Gastroesophageal sphincter (tissue), 4 donors: ENCODE data around the gene SH3RF2. TPM values are rescaled to one million over a fixed set of nuclear protein-coding genes. Genes with fewer than 3 reads are reported as not detected.
"Not testable (repeated sequence)": the region's sequence is repeated elsewhere in the genome, so short reads cannot be mapped to it uniquely, and the experiment has no call there.

Source experiments
- ATAC-seq: fragments of 150-250 bp; one replicate; pipeline ENCODE4 v1.9.1; 2016; ENCODE audit warnings: mild to moderate bottlenecking, moderate library complexity
- H3K27ac ChIP-seq, 4 donors: fragments of 200-600 bp; sonication (generic) in 3 of 4; 1 replicate in 3 of 4; 2 replicates in 1 of 4; pipeline ENCODE4 v1.5.1; 2016 to 2019
- H3K27me3 ChIP-seq: fragments of 200-600 bp; sonication (generic); one replicate; pipeline ENCODE4 v1.5.1; 2019
- H3K36me3 ChIP-seq, 2 donors: fragments of 200-600 bp; sonication (generic); one replicate each; pipeline ENCODE4 v1.5.1; 2019; ENCODE audit warnings: control low read depth in 1 of 2
- H3K4me1 ChIP-seq, 3 donors: fragments of 200-600 bp; sonication (generic); 1 replicate in 2 of 3; 2 replicates in 1 of 3; pipeline ENCODE4 v1.5.1; 2016 to 2019; ENCODE audit warnings: control low read depth in 2 of 3
- H3K4me3 ChIP-seq, 2 donors: fragments of 200-600 bp; sonication (generic); one replicate each; pipeline ENCODE4 v1.5.1; 2019; ENCODE audit warnings: mild to moderate bottlenecking in 1 of 2, moderate library complexity in 1 of 2
- H3K9me3 ChIP-seq, 3 donors: fragments of 200-600 bp; sonication (generic); one replicate each; pipeline ENCODE4 v1.5.1; 2017 to 2019; ENCODE audit warnings: control low read depth in 2 of 3
- CTCF ChIP-seq, 4 experiments: fragments of 200-600 bp in 2 of 4; fragments of 450-650 bp in 2 of 4; sonication (generic) in 1 of 4; IDR thresholded peaks; one replicate each; pipeline ENCODE4 v1.5.1; 2017 to 2019; ENCODE audit warnings: antibody characterized with exemption in 4 of 4, mild to moderate bottlenecking in 2 of 4, moderate library complexity in 2 of 4
- EP300 ChIP-seq: sonication (generic); formaldehyde crosslinking; IDR thresholded peaks from one replicate; pipeline ENCODE4 v1.6.1; 2017; ENCODE audit warnings: antibody characterized with exemption, mild to moderate bottlenecking
- POLR2A ChIP-seq, 2 donors: fragments of 450-650 bp; IDR thresholded peaks; one replicate each; pipeline ENCODE4 v1.6.1; 2017; ENCODE audit warnings: antibody characterized with exemption in 2 of 2, mild to moderate bottlenecking in 2 of 2, moderate library complexity in 1 of 2
- POLR2AphosphoS5 ChIP-seq: sonication (generic); formaldehyde crosslinking; IDR thresholded peaks from one replicate; pipeline ENCODE4 v1.6.1; 2017; ENCODE audit warnings: antibody characterized with exemption
- WGBS, 2 donors: methylation state at CpG; one replicate each; pipeline ENCODE4 v1.1.5; 2018; ENCODE audit warnings: low coverage in 1 of 2; 5-methylcytosine and 5-hydroxymethylcytosine counted together
- total RNA-seq, 4 donors: library from RNA; depleted of rRNA; stranded (reverse); fragments of >200 nt; gene quantifications; one replicate each; pipeline ENCODE4 v1.1.0, GENCODE V29; 2016

SH3RF2 gene
- total RNA-seq, 4 donors from 2014 or later: 0.27 to 5.2 (median 1.0) TPM

DNA sequence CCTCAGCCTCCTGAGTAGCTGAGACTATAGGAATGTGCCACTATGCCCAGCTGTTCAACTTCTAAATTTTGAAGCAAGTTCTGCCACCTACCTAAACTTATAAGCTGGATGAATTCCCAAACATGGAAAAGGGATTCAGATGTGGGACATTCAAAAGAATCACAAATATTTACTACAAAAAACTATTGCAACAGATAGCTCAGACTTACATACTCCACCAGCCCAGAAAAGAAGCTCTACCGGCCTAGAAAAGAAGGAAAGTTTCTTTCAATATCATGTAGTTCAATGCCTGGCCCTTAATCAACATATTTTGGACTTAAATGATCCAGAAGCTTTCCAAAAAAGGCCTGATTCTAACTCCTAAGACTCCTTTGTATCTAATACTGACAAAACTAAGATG lies 23.8 kb downstream of the SH3RF2 start:
- no peak for TF ChIP-seq EP300
- TF ChIP-seq POLR2A (IDR thresholded peaks at IDR 0.05): no peak
- no peak for TF ChIP-seq POLR2AphosphoS5
- TF ChIP-seq CTCF (IDR thresholded peaks at IDR 0.05): no peak
- no peak overlapping the region for H3K4me3 ChIP-seq
- H3K36me3 ChIP-seq: no peaks in the 10 kb centered on the region
- H3K9me3 ChIP-seq: no peaks in the 10 kb centered on the region
- no peaks in the 10 kb centered on the region for H3K4me1 ChIP-seq
- no peak overlapping the region for H3K27ac ChIP-seq
- no peak for ATAC-seq
- 33 to 50% methylated on average over 1 of the region's 1 CpG for WGBS, 2 donors
- no peaks in the 10 kb centered on the region for H3K27me3 ChIP-seq

- no peak for ATAC-seq
- H3K9me3 ChIP-seq: no peaks in the 10 kb centered on the region
- TF ChIP-seq POLR2AphosphoS5: no peak
- H3K27me3 ChIP-seq: no peaks in the 10 kb centered on the region
- H3K27ac ChIP-seq: no peak overlapping the region
- no peak overlapping the region for H3K4me3 ChIP-seq
- WGBS, 2 donors: 47 to 73% methylated on average over 4 of the region's 4 CpGs
- no peaks in the 10 kb centered on the region for H3K36me3 ChIP-seq
- H3K4me1 ChIP-seq: no peaks in the 10 kb centered on the region
Measured at GRCh38 chr5:145960848-145961600, 24.6 kb downstream of the SH3RF2 start.

DNA sequence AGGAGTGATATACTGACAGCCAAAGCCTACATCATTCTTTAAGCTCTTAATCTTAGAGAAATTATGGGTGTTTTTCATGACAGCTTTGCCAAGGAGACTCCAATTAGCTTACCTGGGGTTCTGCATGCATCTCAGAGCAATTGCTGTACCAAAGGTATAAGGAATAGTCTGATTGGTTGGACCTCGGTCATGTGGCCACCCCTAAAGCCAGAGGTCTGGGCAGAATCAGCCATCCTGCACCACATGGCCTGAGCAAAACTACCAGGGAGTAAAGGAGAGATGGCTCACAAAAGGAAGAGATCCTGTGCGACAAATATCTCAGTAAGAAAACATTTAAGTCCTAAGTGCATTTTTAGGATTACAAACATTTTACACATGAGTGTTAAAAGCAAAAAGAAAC lies 25.6 kb downstream of the SH3RF2 start:
- H3K4me3 ChIP-seq: no peak overlapping the region
- no peaks in the 10 kb centered on the region for H3K27me3 ChIP-seq
- H3K36me3 ChIP-seq: no peaks in the 10 kb centered on the region
- ATAC-seq: no peak
- no peaks in the 10 kb centered on the region for H3K9me3 ChIP-seq
- TF ChIP-seq CTCF (IDR thresholded peaks at IDR 0.05) (no peak), EP300 (no peak), POLR2A (IDR thresholded peaks at IDR 0.05) (no peak), POLR2AphosphoS5 (no peak)
- no peak overlapping the region for H3K27ac ChIP-seq
- WGBS, 2 donors: 96% methylated on average over 2 of the region's 2 CpGs; no CpG with 5 or more reads in 1 of the 2 donors
- H3K4me1 ChIP-seq: no peaks in the 10 kb centered on the region

DNA sequence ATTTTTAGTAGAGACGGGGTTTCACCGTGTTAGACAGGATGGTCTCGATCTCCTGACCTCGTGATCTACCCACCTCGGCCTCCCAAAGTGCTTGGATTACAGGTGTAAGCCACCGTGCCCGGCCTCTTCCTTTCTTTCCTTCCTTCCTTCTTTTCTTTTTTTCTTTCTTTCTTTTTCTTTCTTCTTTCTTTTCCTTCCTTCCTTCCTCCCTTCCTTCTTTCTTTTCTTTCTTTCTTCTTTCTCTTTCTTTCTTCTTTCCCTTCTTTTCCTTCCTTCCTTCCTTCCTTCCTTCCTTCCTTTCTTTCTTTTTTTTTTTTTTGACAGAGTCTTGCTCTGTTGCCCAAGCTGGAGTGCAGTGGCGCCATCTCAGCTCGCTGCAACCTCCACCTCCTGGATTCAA lies 27.6 kb downstream of the SH3RF2 start:
- 94 to 100% methylated on average over 2 to 7 of the region's 9 CpGs for WGBS, 2 donors
- not testable (repeated sequence) for H3K27ac ChIP-seq, ATAC-seq

GRCh38 chr5:145965804-145966203 lies 29.4 kb downstream of the SH3RF2 start:
- Histone ChIP-seq H3K9me3 (no peaks in the 10 kb centered on the region), H3K36me3 (no peaks in the 10 kb centered on the region)
- no peak for ATAC-seq

More for the DNA sequence above, 27.6 kb downstream of the SH3RF2 start:
- not testable (repeated sequence) for H3K4me3 ChIP-seq, H3K4me1 ChIP-seq, H3K9me3 ChIP-seq, H3K36me3 ChIP-seq, H3K27me3 ChIP-seq

More at GRCh38 chr5:145965804-145966203, 29.4 kb downstream of the SH3RF2 start:
- 82 to 86% methylated on average over 2 to 4 of the region's 4 CpGs for WGBS, 2 donors
- no peak for TF ChIP-seq POLR2A (IDR thresholded peaks at IDR 0.05)
- no peak for TF ChIP-seq CTCF (IDR thresholded peaks at IDR 0.05)
- no peaks in the 10 kb centered on the region for H3K4me1 ChIP-seq
- no peak overlapping the region for H3K27ac ChIP-seq
- no peaks in the 10 kb centered on the region for H3K27me3 ChIP-seq
- H3K4me3 ChIP-seq: no peak overlapping the region
